ENCODE measurements around the gene CD52. TPM values are rescaled to one million over a fixed set of nuclear protein-coding genes. Genes with fewer than 3 reads are reported as not detected.
"Not testable (repeated sequence)": the region's sequence is repeated elsewhere in the genome, so short reads cannot be mapped to it uniquely, and the experiment has no call there.

Gene CD52
- total RNA-seq, 2 donors from 2014 or later, result 4.9 to 5.8 TPM

DNA sequence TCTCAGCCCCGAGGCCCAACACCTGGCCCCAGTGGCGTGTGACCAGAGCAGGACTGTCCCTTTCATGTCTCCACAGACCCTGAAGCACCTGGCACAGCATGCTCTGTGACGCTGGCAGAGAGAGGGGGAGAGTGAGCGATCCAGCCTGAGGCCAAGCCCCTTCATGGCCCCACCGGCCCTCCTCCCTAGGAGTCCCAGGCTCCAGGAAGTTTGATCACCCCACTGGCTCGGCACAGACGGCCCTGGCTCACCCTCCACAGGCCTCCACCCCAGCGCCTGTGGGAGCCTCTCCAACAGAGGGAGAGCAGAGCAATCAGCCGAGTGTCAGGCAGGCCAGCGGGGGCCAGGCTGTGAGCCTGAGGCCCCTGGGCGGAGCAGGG, 26.9 kb upstream of the CD52 start:
- Histone ChIP-seq H3K27me3 (no peaks in the 10 kb centered on the region), H3K4me1 (peaks cover 0 to 29% of the 10 kb centered on the region in 2 donors), H3K27ac (peak overlapping the region; percentile 16 to 21), H3K4me3 (no peak overlapping the region), H3K9me3 (no peaks in the 10 kb centered on the region), H3K36me3 (no peaks in the 10 kb centered on the region)
- DNase-seq (ENCODE audit: low spot score), result no peak
- TF ChIP-seq, protein P1, sequence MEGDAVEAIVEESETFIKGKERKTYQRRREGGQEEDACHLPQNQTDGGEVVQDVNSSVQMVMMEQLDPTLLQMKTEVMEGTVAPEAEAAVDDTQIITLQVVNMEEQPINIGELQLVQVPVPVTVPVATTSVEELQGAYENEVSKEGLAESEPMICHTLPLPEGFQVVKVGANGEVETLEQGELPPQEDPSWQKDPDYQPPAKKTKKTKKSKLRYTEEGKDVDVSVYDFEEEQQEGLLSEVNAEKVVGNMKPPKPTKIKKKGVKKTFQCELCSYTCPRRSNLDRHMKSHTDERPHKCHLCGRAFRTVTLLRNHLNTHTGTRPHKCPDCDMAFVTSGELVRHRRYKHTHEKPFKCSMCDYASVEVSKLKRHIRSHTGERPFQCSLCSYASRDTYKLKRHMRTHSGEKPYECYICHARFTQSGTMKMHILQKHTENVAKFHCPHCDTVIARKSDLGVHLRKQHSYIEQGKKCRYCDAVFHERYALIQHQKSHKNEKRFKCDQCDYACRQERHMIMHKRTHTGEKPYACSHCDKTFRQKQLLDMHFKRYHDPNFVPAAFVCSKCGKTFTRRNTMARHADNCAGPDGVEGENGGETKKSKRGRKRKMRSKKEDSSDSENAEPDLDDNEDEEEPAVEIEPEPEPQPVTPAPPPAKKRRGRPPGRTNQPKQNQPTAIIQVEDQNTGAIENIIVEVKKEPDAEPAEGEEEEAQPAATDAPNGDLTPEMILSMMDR (IDR thresholded peaks at IDR 0.05), result no peak

DNA sequence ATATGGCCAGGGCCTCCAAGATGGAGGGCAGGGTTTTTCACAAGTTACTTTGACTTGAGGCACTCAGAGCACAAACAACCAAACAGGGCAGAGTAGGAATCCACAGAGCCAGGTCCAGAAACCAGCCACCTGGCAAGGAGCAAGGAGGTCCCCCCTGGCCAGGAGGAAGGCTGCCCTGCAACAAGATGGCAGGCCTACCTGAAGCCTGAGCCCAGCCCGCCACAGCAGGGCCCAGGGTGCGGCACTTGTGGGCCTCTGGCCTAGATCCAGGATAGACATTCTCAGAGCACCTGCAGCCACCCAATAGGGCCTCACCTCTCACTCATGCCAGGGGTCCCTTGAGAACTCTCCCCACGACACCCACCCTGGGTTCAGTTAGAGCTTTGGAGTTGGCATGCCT, 26.3 kb upstream of the CD52 start:
- no peaks in the 10 kb centered on the region for H3K9me3 ChIP-seq
- H3K27ac ChIP-seq, result no peak overlapping the region
- TF ChIP-seq, protein P1 (IDR thresholded peaks at IDR 0.05), result no peak
- H3K27me3 ChIP-seq, result no peaks in the 10 kb centered on the region
- H3K4me1 ChIP-seq, result peaks cover 0 to 24% of the 10 kb centered on the region in 2 donors
- H3K4me3 ChIP-seq, result no peak overlapping the region
- H3K36me3 ChIP-seq, result no peaks in the 10 kb centered on the region
- DNase-seq (ENCODE audit: low spot score), result no peak

DNA sequence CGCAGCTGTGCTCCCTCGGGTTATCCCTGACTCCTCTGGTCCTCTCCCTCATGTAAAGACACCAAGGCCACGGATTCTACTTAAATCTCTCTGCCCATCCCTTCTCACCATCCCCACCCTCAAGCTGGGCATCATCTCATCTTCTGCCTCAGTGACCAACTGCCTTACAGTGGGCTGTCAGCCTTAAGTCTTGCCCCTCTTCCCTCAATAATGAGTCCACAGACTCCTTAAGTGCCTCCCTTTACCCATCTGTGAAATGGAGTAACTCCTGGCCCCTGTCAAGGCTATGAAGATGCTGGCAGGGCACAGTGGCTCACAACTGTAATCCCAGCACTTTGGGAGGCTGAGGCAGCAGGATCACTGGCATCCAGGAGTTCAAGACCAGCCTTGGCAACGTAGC, 25.8 kb upstream of the CD52 start:
- TF ChIP-seq, protein P1 (IDR thresholded peaks at IDR 0.05), result no peak
- DNase-seq (ENCODE audit: low spot score), result no peak
- Histone ChIP-seq H3K27ac (no peak overlapping the region), H3K9me3 (no peaks in the 10 kb centered on the region), H3K4me3 (no peak overlapping the region), H3K4me1 (peaks cover 0 to 21% of the 10 kb centered on the region in 2 donors), H3K27me3 (no peaks in the 10 kb centered on the region), H3K36me3 (no peaks in the 10 kb centered on the region)

DNA sequence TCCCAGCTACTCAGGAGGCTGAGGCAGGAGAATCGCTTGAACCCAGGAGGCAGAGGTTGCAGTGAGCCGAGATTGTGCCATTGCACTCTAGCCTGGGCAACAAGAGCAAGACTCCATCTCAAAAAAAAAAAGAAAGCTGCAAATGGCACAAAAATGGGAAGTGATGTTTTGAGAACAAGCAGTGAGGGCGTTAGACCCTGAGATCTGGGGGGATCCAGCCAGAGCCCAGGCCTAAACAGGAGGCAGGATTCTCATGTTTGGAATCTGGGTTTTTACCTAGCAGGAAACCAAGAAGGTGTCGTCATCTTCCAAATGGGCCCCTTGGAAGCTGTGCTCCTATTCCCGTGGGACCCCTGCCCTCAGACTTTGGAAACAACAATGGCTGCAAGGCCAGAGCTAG, 25.0 kb upstream of the CD52 start:
- H3K27me3 ChIP-seq; H3K36me3 ChIP-seq; H3K4me3 ChIP-seq; DNase-seq (ENCODE audit: low spot score); H3K9me3 ChIP-seq; H3K27ac ChIP-seq: not testable (repeated sequence)
- H3K4me1 ChIP-seq, result peaks cover 0 to 15% of the 10 kb centered on the region in 2 donors

DNA sequence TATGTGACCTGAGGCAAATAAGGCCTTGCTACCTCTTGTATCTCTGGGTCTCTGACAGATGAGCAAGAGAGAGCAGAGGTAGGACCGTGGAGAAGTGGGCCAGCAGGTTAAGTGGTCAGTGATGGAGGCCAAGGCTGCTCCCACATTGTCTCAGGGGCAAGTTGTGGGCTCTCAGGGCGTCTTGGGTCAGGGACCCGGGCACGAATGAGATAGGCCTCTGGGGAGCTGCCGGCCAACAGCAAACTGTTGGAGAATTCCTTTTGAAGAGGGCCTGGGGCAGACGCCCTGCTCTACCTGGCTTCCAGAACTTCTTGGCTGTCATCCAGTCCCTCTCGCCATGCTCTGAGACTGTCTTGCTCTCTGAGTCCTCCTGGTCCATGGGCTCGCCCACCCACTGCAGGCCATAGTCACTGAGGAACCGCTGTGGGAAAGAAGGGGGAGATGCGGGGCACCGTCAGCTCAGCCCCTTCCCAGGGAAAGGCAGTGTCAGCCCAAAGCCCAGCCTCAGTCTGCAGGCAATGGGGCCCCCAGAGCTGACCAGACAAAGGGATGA, 23.8 kb upstream of the CD52 start:
- Histone ChIP-seq H3K36me3 (no peaks in the 10 kb centered on the region), H3K9me3 (no peaks in the 10 kb centered on the region), H3K4me1 (peaks cover 0 to 14% of the 10 kb centered on the region in 2 donors), H3K27me3 (no peaks in the 10 kb centered on the region), H3K27ac (no peak overlapping the region), H3K4me3 (no peak overlapping the region)
- TF ChIP-seq, protein P1 (IDR thresholded peaks at IDR 0.05), result no peak
- DNase-seq (ENCODE audit: low spot score), result no peak

DNA sequence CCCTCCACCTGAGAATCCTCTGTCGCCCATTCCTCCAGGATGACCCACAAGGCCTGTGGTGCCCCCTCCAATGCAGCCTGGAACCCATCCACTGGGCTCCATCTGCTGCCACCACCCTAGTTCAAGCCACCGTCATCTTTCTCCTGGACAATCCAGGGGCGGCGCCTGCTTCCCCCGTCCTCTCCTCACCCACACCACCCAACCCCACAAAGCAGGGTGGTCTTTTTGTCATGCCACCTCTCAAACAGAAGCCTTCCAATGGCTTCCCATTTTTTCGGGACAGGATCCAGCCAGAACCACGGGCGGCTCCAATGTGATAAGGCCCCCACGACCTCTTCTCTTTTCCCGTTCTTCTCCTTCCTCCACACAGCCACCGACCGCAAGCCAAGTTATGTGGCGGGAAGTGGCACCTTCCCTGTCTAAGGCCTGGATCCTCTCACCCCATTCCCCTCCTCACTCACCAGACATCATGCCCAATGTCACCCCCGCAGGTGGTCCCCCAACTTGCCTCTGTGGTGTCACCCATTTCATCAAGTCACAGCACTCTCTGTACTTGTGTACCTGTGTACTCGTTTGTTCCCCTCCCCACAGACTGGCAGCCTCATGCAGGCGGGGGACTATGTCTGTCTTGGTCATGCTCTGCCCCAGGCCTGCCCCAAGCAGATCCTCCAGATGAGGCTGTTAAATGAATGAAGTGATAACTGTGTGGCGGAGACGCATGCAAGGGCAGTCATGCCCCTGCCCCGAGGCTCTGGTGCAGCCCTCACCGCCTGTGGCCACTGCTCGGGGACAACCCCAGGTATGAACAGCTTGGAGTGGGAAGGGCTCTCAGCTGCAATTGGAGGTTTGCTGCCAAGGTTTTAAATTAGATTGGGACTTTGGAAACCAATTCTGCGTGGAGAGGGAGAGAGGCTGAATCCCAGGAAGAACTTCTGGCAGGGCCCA, 22.3 kb upstream of the CD52 start:
- Histone ChIP-seq H3K9me3 (no peaks in the 10 kb centered on the region), H3K4me1 (peaks cover 0 to 5% of the 10 kb centered on the region in 2 donors), H3K27me3 (no peaks in the 10 kb centered on the region), H3K27ac (no peak overlapping the region), H3K4me3 (no peak overlapping the region), H3K36me3 (no peaks in the 10 kb centered on the region)
- no peak for DNase-seq (ENCODE audit: low spot score)
- TF ChIP-seq, protein P1 (IDR thresholded peaks at IDR 0.05), result no peak
